HepG2 (cell line): ENCODE data around the gene TAB3. TPM values are rescaled to one million over a fixed set of nuclear protein-coding genes. Genes with fewer than 3 reads are reported as not detected.

ENCODE experiments used
- ATAC-seq: fragments of 200-7000 bp; cut with Tn5 transposase; 3 replicates; pipeline ENCODE4 v1.9.1; 2020; ENCODE audit warnings: mild to moderate bottlenecking, moderate library complexity
- BruUV-seq: library from RNA; stranded (reverse); fragments of 400-500 nt; replicated peaks from 2 replicates; lab custom pipeline; 2021; lab: Mats Ljungman, UMichigan
- CTCF ChIA-PET: fragments of 300-600 bp; formaldehyde crosslinking; extraction: SDS; loops from one replicate; lab custom pipeline; 2021; ENCODE audit warnings: low total read pairs, inconsistent platforms, low intra/inter-chr PET ratio; lab: Yijun Ruan, JAX
- POLR2A ChIA-PET: fragments of 350-600 bp; sonication (Branson Sonifier 250); formaldehyde crosslinking; loops from one replicate; lab custom pipeline; 2020; ENCODE audit warnings: antibody characterized with exemption, inconsistent platforms; lab: Yijun Ruan, JAX
- DNase-seq: peaks from one replicate; pipeline ENCODE4 v3.0.0-alpha.2; 2015; ENCODE audit warnings: low spot score
- FAIRE-seq: peaks from 3 replicates; lab custom pipeline; 2011; peaks lifted over from hg19 to GRCh38; lab: Jason Lieb, UNC
- H2AFZ ChIP-seq: one replicate; pipeline ENCODE4 v1.6.1; 2011; ENCODE audit warnings: low read length, inconsistent platforms
- H3K27ac ChIP-seq: fragments of 300-600 bp; 3 replicates; pipeline ENCODE4 v1.8.0; 2011; ENCODE audit warnings: mixed run types, mild to moderate bottlenecking, mixed read lengths, low read length, inconsistent platforms; ENCODE audit not compliant: insufficient read depth; ENCODE audit errors: extremely low read length
- H3K27me3 ChIP-seq, 2 experiments: fragments of 200-600 bp in 1 of 2; 2 replicates in 1 of 2; 3 replicates in 1 of 2; pipeline versions ENCODE4 v1.6.0 to v1.8.0; 2011; ENCODE audit warnings: low read length in 2 of 2, mild to moderate bottlenecking in 2 of 2, moderate library complexity in 2 of 2, inconsistent platforms in 1 of 2; ENCODE audit not compliant: insufficient read depth in 2 of 2, control insufficient read depth in 1 of 2
- H3K36me3 ChIP-seq, 2 experiments: fragments of 200-600 bp in 1 of 2; replicated peaks in 1 of 2; 2 replicates in 1 of 2; 3 replicates in 1 of 2; pipeline versions ENCODE4 v1.5.1 to v1.8.0; 2011; ENCODE audit warnings: low read length in 2 of 2, inconsistent platforms in 1 of 2; ENCODE audit not compliant: insufficient read depth in 2 of 2, control insufficient read depth in 1 of 2
- H3K4me1 ChIP-seq: 2 replicates; pipeline ENCODE4 v1.5.1; 2012; ENCODE audit warnings: low read length, inconsistent platforms; ENCODE audit not compliant: insufficient read depth
- H3K4me2 ChIP-seq: 2 replicates; pipeline ENCODE4 v1.6.0; 2011; ENCODE audit warnings: low read depth, low read length, inconsistent platforms
- H3K4me3 ChIP-seq, 3 experiments: fragments of 200-600 bp in 1 of 3; sonication (generic), shearing (Covaris generic) in 1 of 3; replicated peaks in 1 of 3; 2 replicates each; pipeline ENCODE4 v1.5.1; 2011 to 2016; ENCODE audit warnings: low read length in 3 of 3, inconsistent platforms in 2 of 3, low read depth in 2 of 3, mild to moderate bottlenecking in 2 of 3, control low read depth in 1 of 3, mixed read lengths in 1 of 3; ENCODE audit not compliant: insufficient read depth in 1 of 3
- H3K79me2 ChIP-seq: one replicate; pipeline ENCODE4 v1.6.1; 2011; ENCODE audit warnings: low read length, inconsistent platforms; ENCODE audit not compliant: insufficient read depth
- H3K9ac ChIP-seq: 2 replicates; pipeline ENCODE4 v1.6.0; 2011; ENCODE audit warnings: mild to moderate bottlenecking, low read depth, low read length, inconsistent platforms; ENCODE audit not compliant: insufficient read depth
- H3K9me3 ChIP-seq: 2 replicates; pipeline ENCODE4 v1.5.1; 2012; ENCODE audit warnings: mild to moderate bottlenecking, low read length
- H4K20me1 ChIP-seq: 2 replicates; pipeline ENCODE4 v1.6.0; 2011; ENCODE audit warnings: inconsistent platforms, mild to moderate bottlenecking, low read length, moderate library complexity; ENCODE audit not compliant: insufficient read depth
- CAMTA2 ChIP-seq: sonication (generic); formaldehyde crosslinking; IDR thresholded peaks from 2 replicates; pipeline ENCODE4 v1.4.0; 2020; ENCODE audit warnings: mild to moderate bottlenecking, missing genetic modification reagents, borderline replicate concordance
- DMTF1 ChIP-seq: sonication (generic); formaldehyde crosslinking; IDR thresholded peaks from 2 replicates; pipeline ENCODE4 v1.4.0; 2020; ENCODE audit warnings: mild to moderate bottlenecking, missing genetic modification reagents
- KMT2B ChIP-seq: IDR thresholded peaks from 2 replicates; pipeline ENCODE4 v1.6.1; 2016; ENCODE audit warnings: missing genetic modification reagents, missing compliant biosample characterization
- MAF1 ChIP-seq: sonication (generic); formaldehyde crosslinking; IDR thresholded peaks from 2 replicates; pipeline ENCODE4 v1.5.0; 2020; ENCODE audit warnings: missing genetic modification reagents, borderline replicate concordance
- NFIB ChIP-seq: sonication (generic); formaldehyde crosslinking; IDR thresholded peaks from 2 replicates; pipeline ENCODE4 v1.9.0; 2021; ENCODE audit warnings: missing genetic modification reagents, mild to moderate bottlenecking, borderline replicate concordance
- NR0B2 ChIP-seq: sonication (generic); formaldehyde crosslinking; IDR thresholded peaks from 2 replicates; pipeline ENCODE4 v1.4.0; 2020; ENCODE audit warnings: mild to moderate bottlenecking, missing genetic modification reagents
- SYNCRIP ChIP-seq: fragments of 200-400 bp; formaldehyde crosslinking; IDR thresholded peaks from 2 replicates; pipeline ENCODE4 v1.6.1; 2018; ENCODE audit warnings: mild to moderate bottlenecking, low read depth, low read length; ENCODE audit not compliant: insufficient read depth
- ZFAT ChIP-seq: sonication (generic); formaldehyde crosslinking; conservative IDR thresholded peaks from 2 replicates; pipeline ENCODE4 v1.8.1; 2023; ENCODE audit warnings: missing genetic modification reagents, inconsistent platforms
- ZFP1 ChIP-seq: IDR thresholded peaks from 2 replicates; pipeline ENCODE4 v1.6.1; 2016
- ZFP37 ChIP-seq: sonication (generic); formaldehyde crosslinking; IDR thresholded peaks from 2 replicates; pipeline ENCODE4 v1.4.0; 2020; ENCODE audit warnings: missing genetic modification reagents, borderline replicate concordance
- ZNF563 ChIP-seq: sonication (generic); formaldehyde crosslinking; IDR thresholded peaks from 2 replicates; pipeline ENCODE4 v1.8.0; 2022; ENCODE audit warnings: mild to moderate bottlenecking, moderate library complexity, missing genetic modification reagents
- ZNF597 ChIP-seq: sonication (generic); formaldehyde crosslinking; IDR thresholded peaks from 2 replicates; pipeline ENCODE4 v1.5.0; 2020; ENCODE audit warnings: missing genetic modification reagents
- ZNF652 ChIP-seq: IDR thresholded peaks from 2 replicates; pipeline ENCODE4 v1.6.1; 2016; ENCODE audit warnings: low read depth, borderline replicate concordance
- ZNF773 ChIP-seq: sonication (generic); formaldehyde crosslinking; IDR thresholded peaks from 2 replicates; pipeline ENCODE4 v1.4.0; 2020; ENCODE audit warnings: missing genetic modification reagents, borderline replicate concordance
- in situ Hi-C: cut with HindIII; loops from 2 replicates; pipeline ENCODE4 v1.10.0; 2017; ENCODE audit warnings: low pct_unique_long_range_greater_than_20kb; ENCODE audit not compliant: extremely low pct_ligation_motif_present
- intact Hi-C: fragments of 100-400 bp; cut with micrococcal nuclease; formaldehyde crosslinking; loops from one replicate; pipeline ENCODE4 v1.10.0; 2022; ENCODE audit not compliant: unreplicated experiment
- polyA plus RNA-seq, 8 experiments: library from polyadenylated mRNA; depleted of rRNA in 3 of 8; stranded (reverse) in 7 of 8; unstranded in 1 of 8; fragments of >200 nt; fragmentation: Illumina TruSeq in 4 of 8; extraction: Trizol in 4 of 8; gene quantifications; 2 replicates each; pipeline versions ENCODE4 v1.2.1 to v1.2.3, GENCODE V29; 2011 to 2016; ENCODE audit warnings: low read depth in 4 of 8, missing spikeins in 1 of 8, mixed read lengths in 1 of 8; ENCODE audit not compliant: insufficient read depth in 1 of 8
- total RNA-seq, 5 experiments: library from RNA; depleted of rRNA; stranded (reverse); fragments of >200 nt; fragmentation: Illumina TruSeq; extraction: Trizol; gene quantifications; 2 replicates each; pipeline ENCODE4 v1.2.3, GENCODE V29; 2016; ENCODE audit warnings: low read depth in 1 of 5

TAB3 gene
- total and polyA plus RNA-seq, 2 of the 13 experiments (the other 11 are each of a cell fraction or from before 2014, with no cell fraction given): 27.2 to 59.8 TPM

GRCh38 chrX:30900227-30900626, 11.2 kb upstream of the TAB3 start:
- FAIRE-seq: no peak
- ATAC-seq: no peak
- BruUV-seq: no TSS peak

More at GRCh38 chrX:30900227-30900626, 11.2 kb upstream of the TAB3 start:
- TF ChIP-seq NFIB (CRISPR knock-in tag): no peak
- TF ChIP-seq ZFAT: no peak
- no peak for TF ChIP-seq ZNF563
- TF ChIP-seq KMT2B (CRISPR knock-in tag): no peak
- TF ChIP-seq NR0B2 (CRISPR knock-in tag): no peak
- TF ChIP-seq DMTF1: no peak
- TF ChIP-seq ZFP37 (CRISPR knock-in tag): no peak
- TF ChIP-seq SYNCRIP: no peak
- TF ChIP-seq CAMTA2 (CRISPR knock-in tag): no peak
- no peak for TF ChIP-seq ZNF652
- no peak for TF ChIP-seq ZFP1 (CRISPR knock-in tag)
- TF ChIP-seq ZNF773 (CRISPR knock-in tag): no peak
- TF ChIP-seq MAF1 (CRISPR knock-in tag): no peak
- no peak for TF ChIP-seq ZNF597 (CRISPR knock-in tag)
- Histone ChIP-seq H3K27me3 (no peaks in the 10 kb centered on the region), H3K36me3 (no peaks in the 10 kb centered on the region), H3K79me2 (no peaks in the 10 kb centered on the region), H3K4me2 (no peak overlapping the region), H3K27ac (no peak overlapping the region), H3K9ac (no peak overlapping the region), H2AFZ (no peak overlapping the region), H3K4me1 (peaks cover 44% of the 10 kb centered on the region), H3K9me3 (no peaks in the 10 kb centered on the region), H4K20me1 (no peaks in the 10 kb centered on the region), H3K4me3 (no peak overlapping the region)
- POLR2A ChIA-PET: no interaction called here
- no peak for DNase-seq
- intact Hi-C loops (no loop called here), in situ Hi-C loops (no loop called here)
- CTCF ChIA-PET: no interaction called here
